Measurements from ENCODE around the gene FAM180A.
"Not testable (repeated sequence)": the region's sequence is repeated elsewhere in the genome, so short reads cannot be mapped to it uniquely, and the experiment has no call there.

Gene FAM180A

GRCh38 chr7:135697276-135698049, 51.1 kb downstream of the FAM180A start:
- H3K27me3 Mint-ChIP-seq = no peaks in the 10 kb centered on the region
- H3K4me3 Mint-ChIP-seq = no peak overlapping the region
- ATAC-seq (replicated peaks; ENCODE audit: extremely low read depth, poor library complexity, severe bottlenecking) = no peak
- no peaks in the 10 kb centered on the region for H3K9me3 Mint-ChIP-seq
- no peak for DNase-seq (ENCODE audit: low spot score in 2 of 2)
- no peaks in the 10 kb centered on the region for H3K4me1 Mint-ChIP-seq
- H3K27ac Mint-ChIP-seq (ENCODE audit: low read depth) = no peak overlapping the region
- peaks cover 2% of the 10 kb centered on the region for H3K36me3 Mint-ChIP-seq (ENCODE audit: insufficient read depth)

GRCh38 chr7:135693558-135693957, 55.1 kb downstream of the FAM180A start:
- Mint-ChIP-seq H3K9me3 (no peaks in the 10 kb centered on the region), H3K4me3 (no peak overlapping the region), H3K27me3 (no peaks in the 10 kb centered on the region), H3K36me3 (ENCODE audit: insufficient read depth) (peaks cover 4% of the 10 kb centered on the region), H3K4me1 (no peaks in the 10 kb centered on the region), H3K27ac (ENCODE audit: low read depth) (no peak overlapping the region)
- no peak for ATAC-seq (replicated peaks; ENCODE audit: extremely low read depth, poor library complexity, severe bottlenecking)
- DNase-seq (ENCODE audit: low spot score in 2 of 2) = no peak

- H3K4me1 Mint-ChIP-seq; H3K27me3 Mint-ChIP-seq; DNase-seq (ENCODE audit: low spot score in 2 of 2); H3K36me3 Mint-ChIP-seq (ENCODE audit: insufficient read depth); H3K27ac Mint-ChIP-seq (ENCODE audit: low read depth); H3K4me3 Mint-ChIP-seq; ATAC-seq (replicated peaks; ENCODE audit: extremely low read depth, poor library complexity, severe bottlenecking); H3K9me3 Mint-ChIP-seq: not testable (repeated sequence)
Measured at GRCh38 chr7:135692606-135693005, 56.0 kb downstream of the FAM180A start.

GRCh38 chr7:135692055-135692454, 56.6 kb downstream of the FAM180A start:
- H3K4me3 Mint-ChIP-seq = no peak overlapping the region
- H3K4me1 Mint-ChIP-seq = no peaks in the 10 kb centered on the region
- no peaks in the 10 kb centered on the region for H3K9me3 Mint-ChIP-seq
- DNase-seq (ENCODE audit: low spot score in 2 of 2) (no peak), ATAC-seq (replicated peaks; ENCODE audit: extremely low read depth, poor library complexity, severe bottlenecking) (no peak)
- H3K27me3 Mint-ChIP-seq = no peaks in the 10 kb centered on the region
- no peak overlapping the region for H3K27ac Mint-ChIP-seq (ENCODE audit: low read depth)
- H3K36me3 Mint-ChIP-seq (ENCODE audit: insufficient read depth) = peaks cover 4% of the 10 kb centered on the region

DNA sequence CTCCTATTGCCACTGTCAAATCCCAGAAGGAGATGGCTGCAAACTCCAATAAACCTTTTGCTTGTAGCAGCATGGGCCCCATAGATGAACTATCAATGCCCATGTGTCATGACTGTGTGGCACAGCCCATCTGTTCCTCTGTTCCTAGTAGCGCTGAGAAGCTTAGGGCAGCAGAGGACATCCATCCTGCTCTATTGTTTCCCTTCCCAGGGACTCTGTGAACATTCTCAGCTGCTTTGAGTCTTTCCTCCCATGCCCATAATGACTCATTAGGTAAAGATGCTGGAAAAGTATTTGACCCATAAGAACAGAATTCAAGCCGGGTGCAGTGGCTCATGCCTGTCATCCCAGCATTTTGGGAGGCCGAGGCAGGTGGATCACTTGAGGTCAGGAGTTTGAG, 58.0 kb downstream of the FAM180A start:
- H3K4me3 Mint-ChIP-seq = no peak overlapping the region
- peaks cover 4% of the 10 kb centered on the region for H3K36me3 Mint-ChIP-seq (ENCODE audit: insufficient read depth)
- ATAC-seq (replicated peaks; ENCODE audit: extremely low read depth, poor library complexity, severe bottlenecking) (no peak), DNase-seq (ENCODE audit: low spot score in 2 of 2) (no peak)
- H3K27ac Mint-ChIP-seq (ENCODE audit: low read depth) = no peak overlapping the region
- H3K9me3 Mint-ChIP-seq = no peaks in the 10 kb centered on the region
- no peaks in the 10 kb centered on the region for H3K27me3 Mint-ChIP-seq
- H3K4me1 Mint-ChIP-seq = no peaks in the 10 kb centered on the region

DNA sequence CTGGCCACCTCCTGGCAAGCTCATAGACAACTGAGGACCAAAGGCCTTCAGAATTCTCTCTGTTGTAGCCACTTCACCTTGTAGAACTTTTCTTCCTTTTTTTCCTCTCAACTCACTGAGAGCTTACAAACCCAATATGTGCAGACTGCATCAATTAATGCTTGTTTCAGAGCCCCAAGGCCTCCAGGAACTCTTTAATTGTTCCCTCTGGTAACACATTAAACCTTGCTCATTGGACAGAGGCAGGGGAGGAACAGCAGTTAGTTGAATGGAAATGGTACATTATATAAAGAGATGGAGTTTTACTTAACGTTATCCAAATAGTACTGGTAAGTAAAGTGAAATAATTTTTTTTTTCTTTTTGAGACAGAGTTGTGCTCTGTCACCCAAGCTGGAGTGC, 61.1 kb downstream of the FAM180A start:
- peaks cover 8% of the 10 kb centered on the region for H3K36me3 Mint-ChIP-seq (ENCODE audit: insufficient read depth)
- DNase-seq (ENCODE audit: low spot score in 2 of 2) = no peak
- H3K9me3 Mint-ChIP-seq = no peaks in the 10 kb centered on the region
- no peak overlapping the region for H3K4me3 Mint-ChIP-seq
- no peaks in the 10 kb centered on the region for H3K4me1 Mint-ChIP-seq
- no peak overlapping the region for H3K27ac Mint-ChIP-seq (ENCODE audit: low read depth)
- no peak for ATAC-seq (replicated peaks; ENCODE audit: extremely low read depth, poor library complexity, severe bottlenecking)
- no peaks in the 10 kb centered on the region for H3K27me3 Mint-ChIP-seq

- Mint-ChIP-seq H3K27ac (ENCODE audit: low read depth) (no peak overlapping the region), H3K4me3 (no peak overlapping the region)
Measured at GRCh38 chr7:135685306-135686084, 63.1 kb downstream of the FAM180A start.

DNA sequence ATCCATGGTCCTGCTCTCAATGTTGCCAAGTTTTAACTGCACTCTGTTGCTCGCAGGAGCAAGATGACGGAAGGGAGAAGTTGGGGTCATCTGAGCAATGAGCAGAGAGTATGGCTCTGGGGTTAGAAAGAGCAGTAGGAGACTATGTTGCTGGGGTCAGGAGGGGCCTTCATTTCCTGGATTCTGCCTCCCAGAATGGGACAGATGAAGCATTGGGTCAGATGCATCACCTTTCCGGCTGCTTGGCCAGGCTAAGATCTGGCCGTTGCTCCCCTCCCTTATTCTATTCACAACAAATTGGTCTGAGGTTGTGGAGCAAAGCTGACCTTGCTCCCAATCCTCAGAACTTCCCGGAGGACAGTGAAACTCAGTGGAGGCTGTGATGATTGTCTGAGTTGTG, 63.9 kb downstream of the FAM180A start:
- no peaks in the 10 kb centered on the region for H3K9me3 Mint-ChIP-seq
- no peak overlapping the region for H3K27ac Mint-ChIP-seq (ENCODE audit: low read depth)
- H3K27me3 Mint-ChIP-seq = no peaks in the 10 kb centered on the region
- H3K4me1 Mint-ChIP-seq = no peaks in the 10 kb centered on the region
- peaks cover 8% of the 10 kb centered on the region for H3K36me3 Mint-ChIP-seq (ENCODE audit: insufficient read depth)
- ATAC-seq (replicated peaks; ENCODE audit: extremely low read depth, poor library complexity, severe bottlenecking) = no peak
- no peak overlapping the region for H3K4me3 Mint-ChIP-seq
- DNase-seq (ENCODE audit: low spot score in 2 of 2) = no peak

More at GRCh38 chr7:135685306-135686084, 63.1 kb downstream of the FAM180A start:
- DNase-seq (ENCODE audit: low spot score in 2 of 2) = no peak
- H3K27me3 Mint-ChIP-seq = no peaks in the 10 kb centered on the region
- no peaks in the 10 kb centered on the region for H3K9me3 Mint-ChIP-seq
- H3K4me1 Mint-ChIP-seq = no peaks in the 10 kb centered on the region
- peaks cover 8% of the 10 kb centered on the region for H3K36me3 Mint-ChIP-seq (ENCODE audit: insufficient read depth)
- no peak for ATAC-seq (replicated peaks; ENCODE audit: extremely low read depth, poor library complexity, severe bottlenecking)

- H3K9me3 Mint-ChIP-seq = no peaks in the 10 kb centered on the region
- no peak for DNase-seq (ENCODE audit: low spot score in 2 of 2)
- no peak for ATAC-seq (replicated peaks; ENCODE audit: extremely low read depth, poor library complexity, severe bottlenecking)
- no peaks in the 10 kb centered on the region for H3K4me1 Mint-ChIP-seq
- H3K36me3 Mint-ChIP-seq (ENCODE audit: insufficient read depth) = peaks cover 5% of the 10 kb centered on the region
- no peak overlapping the region for H3K27ac Mint-ChIP-seq (ENCODE audit: low read depth)
- no peaks in the 10 kb centered on the region for H3K27me3 Mint-ChIP-seq
- no peak overlapping the region for H3K4me3 Mint-ChIP-seq
Measured at GRCh38 chr7:135684136-135684535, 64.5 kb downstream of the FAM180A start.

GRCh38 chr7:135683609-135684008, 65.0 kb downstream of the FAM180A start:
- no peak overlapping the region for H3K4me3 Mint-ChIP-seq
- DNase-seq (ENCODE audit: low spot score in 2 of 2) (no peak), ATAC-seq (replicated peaks; ENCODE audit: extremely low read depth, poor library complexity, severe bottlenecking) (no peak)
- H3K9me3 Mint-ChIP-seq = no peaks in the 10 kb centered on the region
- no peak overlapping the region for H3K27ac Mint-ChIP-seq (ENCODE audit: low read depth)
- H3K36me3 Mint-ChIP-seq (ENCODE audit: insufficient read depth) = peaks cover 8% of the 10 kb centered on the region
- no peaks in the 10 kb centered on the region for H3K27me3 Mint-ChIP-seq
- no peaks in the 10 kb centered on the region for H3K4me1 Mint-ChIP-seq

GRCh38 chr7:135682191-135682590, 66.4 kb downstream of the FAM180A start:
- no peak for ATAC-seq (replicated peaks; ENCODE audit: extremely low read depth, poor library complexity, severe bottlenecking)
- no peak overlapping the region for H3K27ac Mint-ChIP-seq (ENCODE audit: low read depth)
- H3K9me3 Mint-ChIP-seq = no peaks in the 10 kb centered on the region
- H3K4me3 Mint-ChIP-seq = no peak overlapping the region
- no peak for DNase-seq (ENCODE audit: low spot score in 2 of 2)
- no peaks in the 10 kb centered on the region for H3K27me3 Mint-ChIP-seq
- H3K36me3 Mint-ChIP-seq (ENCODE audit: insufficient read depth) = peaks cover 11% of the 10 kb centered on the region
- no peaks in the 10 kb centered on the region for H3K4me1 Mint-ChIP-seq

- Mint-ChIP-seq H3K4me1 (no peaks in the 10 kb centered on the region), H3K27ac (ENCODE audit: low read depth) (no peak overlapping the region), H3K4me3 (no peak overlapping the region), H3K36me3 (ENCODE audit: insufficient read depth) (peaks cover 11% of the 10 kb centered on the region), H3K9me3 (no peaks in the 10 kb centered on the region), H3K27me3 (no peaks in the 10 kb centered on the region)
- DNase-seq (ENCODE audit: low spot score in 2 of 2) (no peak), ATAC-seq (replicated peaks; ENCODE audit: extremely low read depth, poor library complexity, severe bottlenecking) (no peak)
Measured at GRCh38 chr7:135681762-135682161, 66.9 kb downstream of the FAM180A start.

Measured in central memory CD8-positive, alpha-beta T cell (primary cell).